Subcutaneous preadipocyte (primary cell): ENCODE measurements around the gene WDR91. TPM values are rescaled to one million over a fixed set of nuclear protein-coding genes. Genes with fewer than 3 reads are reported as not detected.
A peak's percentile ranks its signal among the peaks of the same experiment; 100 is the strongest.

Experiments
- small RNA-seq: library from RNA; depleted of rRNA; stranded (forward); fragments of <200 nt; gene quantifications from one replicate; pipeline ENCODE3, GENCODE V24; 2012
- total RNA-seq: library from RNA; depleted of rRNA; stranded (reverse); fragments of >200 nt; gene quantifications from 2 replicates; pipeline ENCODE4 v1.2.3, GENCODE V29; 2012

The WDR91 gene
- 5.1 and 6.1 TPM in 2 replicates for total RNA-seq

DNA sequence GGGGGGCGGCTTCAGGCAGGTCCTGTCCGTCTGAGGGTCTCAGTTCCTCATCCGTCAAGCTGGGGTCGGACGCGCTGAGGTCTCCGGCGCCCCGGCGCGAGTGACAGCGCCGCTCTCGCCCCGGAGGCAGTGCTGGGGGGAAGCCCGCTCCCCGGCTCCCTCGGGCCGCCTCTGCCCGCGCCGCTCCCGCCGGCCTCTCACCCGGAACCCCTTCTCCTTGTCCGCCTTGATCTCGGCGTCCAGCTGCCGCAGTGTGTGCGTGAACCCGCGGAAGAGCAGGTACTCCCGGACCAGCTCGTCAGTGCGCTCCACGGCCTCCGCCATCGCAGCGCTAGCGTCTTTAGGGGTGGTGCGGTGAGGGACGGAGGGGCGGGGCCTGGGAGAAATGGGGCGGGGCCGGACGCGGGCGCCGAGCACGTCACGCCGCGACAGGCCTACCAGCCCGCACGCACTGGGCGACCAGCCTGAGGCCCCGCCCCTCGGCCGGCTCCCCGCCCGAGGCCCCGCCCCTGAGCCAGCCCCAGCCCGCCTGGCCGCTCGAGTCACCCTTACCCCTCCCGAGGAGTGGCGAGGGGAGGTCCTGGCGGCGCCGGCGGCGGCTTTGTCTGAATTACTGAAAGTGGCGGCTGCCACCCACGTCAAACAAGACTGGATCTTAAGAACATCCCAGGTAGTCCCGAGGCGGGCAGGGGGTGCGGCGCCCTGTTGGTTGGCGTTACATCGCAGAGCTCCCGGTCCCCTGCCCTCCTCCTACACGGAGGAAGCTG is at the start of gene WDR91:
TSS of gene WDR91 (minus strand) at position 348 of the 767 bp plus-strand sequence. CDS start at position 324, 24 bp downstream.

DNA sequence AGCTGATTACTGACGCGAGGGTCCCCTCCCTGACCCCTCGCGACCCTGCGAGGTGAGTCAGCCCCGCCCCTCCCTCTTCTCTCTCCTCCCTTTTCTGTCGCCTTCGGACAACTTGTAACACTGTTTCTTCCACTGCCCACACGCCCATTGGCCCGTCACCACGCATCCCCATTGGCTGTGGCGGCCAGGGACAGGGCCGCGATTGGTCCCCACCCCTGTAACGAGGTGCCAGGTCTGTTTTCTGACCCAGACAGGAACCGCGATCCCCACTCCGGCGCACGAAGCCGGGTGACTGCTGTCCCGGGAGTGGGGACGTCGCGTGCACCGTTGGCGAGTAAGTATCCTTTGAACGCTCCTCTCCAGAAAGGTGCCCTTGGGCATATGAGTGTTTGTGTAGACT is 22.2 kb upstream of the WDR91 start, which contains the start of gene STRA8:
TSS of gene STRA8 (plus strand) at position 269 of the 400 bp plus-strand sequence. CDS start 6,687 bp downstream, outside the sequence.

DNA sequence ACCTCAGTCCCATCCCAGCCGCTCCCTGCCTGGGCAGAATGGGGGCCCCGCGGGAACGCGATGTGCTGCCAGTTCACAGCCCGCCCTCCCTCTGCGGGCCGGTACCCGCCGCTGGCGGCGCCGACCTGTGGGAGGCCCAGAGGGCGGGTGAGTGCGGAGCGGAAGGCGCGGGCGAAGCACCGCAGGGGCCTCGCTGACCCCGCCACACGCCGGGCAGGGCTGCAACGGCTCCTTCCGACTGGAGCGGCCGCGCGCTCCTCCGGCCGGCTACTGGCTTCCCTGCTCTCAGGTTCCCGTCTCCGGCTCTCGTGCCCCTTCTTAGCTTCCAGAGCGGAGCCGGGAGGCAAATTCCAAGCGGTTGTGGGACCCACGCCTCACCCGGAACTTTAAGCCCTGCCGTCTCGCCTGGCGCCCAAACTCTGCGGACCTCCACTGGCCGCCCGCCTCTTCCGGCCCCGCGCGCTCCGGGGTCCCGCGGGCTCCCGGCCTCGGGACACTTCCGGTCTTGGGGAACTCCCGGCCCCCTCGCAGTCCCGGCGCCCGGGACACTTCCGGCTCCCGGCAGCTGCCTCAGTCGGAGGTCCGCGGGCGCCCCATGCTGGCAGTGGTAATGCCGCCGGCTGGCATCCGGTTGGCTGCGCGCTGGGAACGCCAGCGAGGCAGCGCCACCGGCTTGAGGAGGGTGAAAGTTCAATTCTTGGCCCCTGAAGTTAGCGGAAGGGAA is 40.9 kb downstream of the WDR91 start, which contains the start of gene CYREN:
TSS of gene CYREN (minus strand) at position 434 of the 724 bp plus-strand sequence. CDS start 1,785 bp downstream, outside the sequence.

DNA sequence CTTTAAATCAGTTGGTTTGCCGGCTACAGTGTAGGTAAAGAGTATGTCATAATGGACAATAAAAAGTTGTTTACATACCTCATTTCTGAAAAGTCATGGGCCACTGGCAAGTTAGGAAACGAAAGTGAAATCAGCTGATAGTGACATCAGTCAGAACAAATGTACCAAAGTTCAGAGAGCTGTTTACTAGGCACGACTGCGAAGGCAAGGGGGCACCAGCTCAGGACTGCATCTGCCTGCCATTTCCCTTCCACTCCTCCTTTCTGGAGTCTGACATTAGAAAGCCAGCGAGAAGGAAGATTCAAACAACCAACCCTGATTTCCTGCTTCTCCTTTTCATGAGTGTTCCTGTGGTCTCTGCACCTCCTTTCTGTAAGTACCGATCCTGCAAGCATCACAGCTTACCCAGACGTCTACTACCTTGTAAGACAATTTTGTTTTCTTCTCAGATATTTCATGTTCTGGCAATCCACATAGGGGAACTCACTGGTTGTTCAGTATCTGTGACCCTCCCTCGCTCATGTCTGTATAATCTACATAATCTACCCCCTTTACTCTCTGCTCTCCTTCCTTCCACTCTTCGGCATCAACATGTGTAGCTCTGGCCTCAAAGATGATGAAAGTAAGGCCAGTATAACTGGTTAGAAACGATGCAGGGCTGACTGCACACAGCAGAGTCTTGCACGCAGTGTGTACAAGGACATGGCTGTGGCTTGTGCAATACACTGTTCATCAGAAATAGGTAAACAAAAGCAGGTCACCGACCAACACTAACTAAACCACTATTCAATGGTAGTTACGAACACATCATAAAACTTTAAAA is 63.2 kb downstream of the WDR91 start, which contains the start of gene TMEM140:
TSS of gene TMEM140 (plus strand) at position 174 of the 823 bp plus-strand sequence. CDS start 16,370 bp downstream, outside the sequence.

Small RNA genes lying within 50 kb of the gene (small RNA-seq; reads per million reads assigned to genes)
- 0.38 reads per million, percentile 18 among the genes with 10 or more reads in this experiment for gene MIR6509

Other genes starting within 250 kb of the WDR91 start
- 0.73 and 0.78 TPM in 2 replicates for gene AGBL3, start 225.0 kb downstream of the WDR91 start, total RNA-seq
- 3.9 and 7.7 TPM in 2 replicates for gene TMEM140, start 63.5 kb downstream of the WDR91 start, total RNA-seq
- 40.4 and 44.4 TPM in 2 replicates for gene CYREN, start 40.8 kb downstream of the WDR91 start, total RNA-seq
- not detected in 2 replicates for gene STRA8, start 22.3 kb upstream of the WDR91 start, total RNA-seq